ENCODE results near the gene SMURF1. TPM values are rescaled to one million over a fixed set of nuclear protein-coding genes. Genes with fewer than 3 reads are reported as not detected.

Gene SMURF1
- total and polyA plus RNA-seq, 2 of the 8 experiments (the other 6 are each of a cell fraction or from before 2014, with no cell fraction given): 9.6 to 24.5 TPM

DNA sequence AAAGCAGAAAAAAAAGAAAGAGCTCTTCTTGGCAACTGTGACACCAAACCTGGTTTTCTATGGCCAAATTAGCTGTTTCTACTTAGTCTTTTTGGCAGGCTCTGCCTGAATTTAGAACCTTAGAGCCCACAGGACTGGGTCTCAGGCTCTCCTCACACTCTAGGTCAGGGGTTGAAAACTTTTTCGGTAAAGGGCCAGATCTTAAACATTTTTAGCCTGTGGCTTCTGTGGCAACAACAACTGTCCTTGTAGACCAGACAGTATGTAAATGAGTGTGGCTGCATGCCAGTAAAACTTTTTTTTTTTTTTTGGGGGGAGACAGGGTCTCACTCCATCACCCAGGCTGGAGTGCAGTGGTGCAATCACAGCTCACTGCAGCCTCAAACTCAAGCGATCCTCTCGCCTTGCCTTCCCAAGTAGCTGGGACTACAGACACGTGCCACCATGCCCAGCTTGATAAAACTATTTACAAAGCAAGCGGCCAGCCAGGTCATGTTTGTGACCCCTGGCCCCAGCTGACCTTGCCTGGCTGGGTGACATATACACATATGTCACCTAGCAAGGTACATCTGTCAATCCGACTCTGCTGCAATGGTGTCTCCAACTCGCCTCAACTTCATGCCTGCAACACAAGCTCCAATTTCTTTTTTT lies 46.6 kb upstream of the SMURF1 start (continued):
- no peak for TF ChIP-seq RXRA (IDR thresholded peaks at IDR 0.05; ENCODE audit: insufficient read depth, low read depth, low read length)
- TF ChIP-seq SIN3A (conservative IDR thresholded peaks at IDR 0.05 in 1 of 2, IDR thresholded peaks at IDR 0.05 in 1 of 2; ENCODE audit: low read depth in 1 of 2, low read length in 2 of 2): no peak
- TF ChIP-seq JUND (IDR thresholded peaks at IDR 0.05; ENCODE audit: low read length): no peak
- TF ChIP-seq, protein P1, sequence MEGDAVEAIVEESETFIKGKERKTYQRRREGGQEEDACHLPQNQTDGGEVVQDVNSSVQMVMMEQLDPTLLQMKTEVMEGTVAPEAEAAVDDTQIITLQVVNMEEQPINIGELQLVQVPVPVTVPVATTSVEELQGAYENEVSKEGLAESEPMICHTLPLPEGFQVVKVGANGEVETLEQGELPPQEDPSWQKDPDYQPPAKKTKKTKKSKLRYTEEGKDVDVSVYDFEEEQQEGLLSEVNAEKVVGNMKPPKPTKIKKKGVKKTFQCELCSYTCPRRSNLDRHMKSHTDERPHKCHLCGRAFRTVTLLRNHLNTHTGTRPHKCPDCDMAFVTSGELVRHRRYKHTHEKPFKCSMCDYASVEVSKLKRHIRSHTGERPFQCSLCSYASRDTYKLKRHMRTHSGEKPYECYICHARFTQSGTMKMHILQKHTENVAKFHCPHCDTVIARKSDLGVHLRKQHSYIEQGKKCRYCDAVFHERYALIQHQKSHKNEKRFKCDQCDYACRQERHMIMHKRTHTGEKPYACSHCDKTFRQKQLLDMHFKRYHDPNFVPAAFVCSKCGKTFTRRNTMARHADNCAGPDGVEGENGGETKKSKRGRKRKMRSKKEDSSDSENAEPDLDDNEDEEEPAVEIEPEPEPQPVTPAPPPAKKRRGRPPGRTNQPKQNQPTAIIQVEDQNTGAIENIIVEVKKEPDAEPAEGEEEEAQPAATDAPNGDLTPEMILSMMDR (IDR thresholded peaks at IDR 0.05; ENCODE audit: control extremely low read depth in 1 of 3, insufficient read depth in 1 of 3, low read depth in 1 of 3, low read length in 3 of 3): no peak

Data from H1 (cell line).